HEK293 (cell line): ENCODE results near the gene MAFF.

Source experiments
- CTCF ChIA-PET: fragments of 350-600 bp; formaldehyde crosslinking; extraction: SDS; loops from one replicate; lab custom pipeline; 2021; ENCODE audit warnings: antibody characterized with exemption; lab: Yijun Ruan, JAX
- POLR2A ChIA-PET: fragments of 300-600 bp; formaldehyde crosslinking; extraction: SDS; loops from one replicate; lab custom pipeline; 2020; ENCODE audit warnings: antibody characterized with exemption, inconsistent platforms; lab: Yijun Ruan, JAX
- H3K27ac ChIP-seq: fragments of 200-500 bp; sonication (Bioruptor generic); 2 replicates; pipeline ENCODE4 v1.5.1; 2014; ENCODE audit warnings: low read depth, low read length, control low read depth, inconsistent platforms; ENCODE audit errors: extremely low read depth
- H3K36me3 ChIP-seq, 2 experiments: fragments of 200-500 bp in 1 of 2; sonication (Bioruptor generic) in 1 of 2; 1 replicate in 1 of 2; 2 replicates in 1 of 2; pipeline ENCODE4 v1.5.1; 2014 to 2017; ENCODE audit warnings: inconsistent platforms in 2 of 2, low read length in 2 of 2; ENCODE audit not compliant: control insufficient read depth in 2 of 2, insufficient read depth in 1 of 2
- H3K4me1 ChIP-seq: fragments of 200-500 bp; sonication (Bioruptor generic); 2 replicates; pipeline ENCODE4 v1.5.1; 2014; ENCODE audit warnings: mild to moderate bottlenecking, low read length, inconsistent platforms; ENCODE audit not compliant: control insufficient read depth, insufficient read depth
- H3K4me3 ChIP-seq: 2 replicates; pipeline ENCODE4 v1.5.1; 2011; ENCODE audit warnings: low read depth, mild to moderate bottlenecking, control low read depth, low read length, moderate library complexity
- H3K9me3 ChIP-seq: fragments of 200-500 bp; sonication (Bioruptor generic); 2 replicates; pipeline ENCODE4 v1.5.1; 2014; ENCODE audit warnings: low read depth, low read length, inconsistent platforms; ENCODE audit not compliant: control insufficient read depth, insufficient read depth
- GLI2 ChIP-seq: fragments of 450-650 bp; formaldehyde crosslinking; IDR thresholded peaks from 2 replicates; pipeline ENCODE4; 2017; ENCODE audit warnings: missing biosample characterization, missing genetic modification characterization, low read depth, borderline replicate concordance
- GLI4 ChIP-seq: fragments of 450-650 bp; formaldehyde crosslinking; IDR thresholded peaks from 2 replicates; pipeline ENCODE4 v1.5.1; 2016; ENCODE audit warnings: missing biosample characterization, missing genetic modification characterization
- HOXA7 ChIP-seq: sonication (generic); formaldehyde crosslinking; IDR thresholded peaks from 2 replicates; pipeline ENCODE4 v1.8.1; 2022; ENCODE audit warnings: missing genetic modification reagents, borderline replicate concordance
- KLF7 ChIP-seq: fragments of 450-650 bp; formaldehyde crosslinking; IDR thresholded peaks from 2 replicates; pipeline ENCODE4 v1.5.1; 2016; ENCODE audit warnings: missing biosample characterization, missing genetic modification characterization, borderline replicate concordance
- MYNN ChIP-seq: fragments of 450-650 bp; formaldehyde crosslinking; IDR thresholded peaks from 2 replicates; pipeline ENCODE4 v1.5.1; 2016; ENCODE audit warnings: missing biosample characterization, missing genetic modification characterization, borderline replicate concordance
- OSR2 ChIP-seq: fragments of 450-650 bp; formaldehyde crosslinking; IDR thresholded peaks from 2 replicates; pipeline ENCODE4 v1.5.1; 2016; ENCODE audit warnings: missing biosample characterization, missing genetic modification characterization
- ZBTB21 ChIP-seq: fragments of 450-650 bp; formaldehyde crosslinking; IDR thresholded peaks from 2 replicates; pipeline ENCODE4 v1.5.1; 2017; ENCODE audit warnings: missing biosample characterization, missing genetic modification characterization
- ZNF16 ChIP-seq: fragments of 450-650 bp; formaldehyde crosslinking; IDR thresholded peaks from 2 replicates; pipeline ENCODE4 v1.5.1; 2016; ENCODE audit warnings: low read depth, missing biosample characterization, missing genetic modification characterization
- ZNF169 ChIP-seq: fragments of 450-650 bp; formaldehyde crosslinking; IDR thresholded peaks from 2 replicates; pipeline ENCODE4 v1.5.1; 2016; ENCODE audit warnings: missing biosample characterization, missing genetic modification characterization
- ZNF175 ChIP-seq: fragments of 450-650 bp; formaldehyde crosslinking; IDR thresholded peaks from 2 replicates; pipeline ENCODE4 v1.5.1; 2016; ENCODE audit warnings: missing biosample characterization, missing genetic modification characterization
- ZNF19 ChIP-seq: fragments of 450-650 bp; formaldehyde crosslinking; IDR thresholded peaks from 2 replicates; pipeline ENCODE4; 2016; ENCODE audit warnings: missing biosample characterization, missing genetic modification characterization, low read depth
- ZNF211 ChIP-seq: fragments of 450-650 bp; formaldehyde crosslinking; IDR thresholded peaks from 2 replicates; pipeline ENCODE4 v1.5.1; 2016; ENCODE audit warnings: low read depth, missing biosample characterization, missing genetic modification characterization
- ZNF394 ChIP-seq: fragments of 450-650 bp; formaldehyde crosslinking; IDR thresholded peaks from 2 replicates; pipeline ENCODE4 v1.5.1; 2016; ENCODE audit warnings: missing biosample characterization, missing genetic modification characterization, mild to moderate bottlenecking, moderate library complexity, borderline replicate concordance
- ZNF433 ChIP-seq: fragments of 450-650 bp; formaldehyde crosslinking; IDR thresholded peaks from 2 replicates; pipeline ENCODE4 v1.5.1; 2016; ENCODE audit warnings: missing biosample characterization, missing genetic modification characterization, low read depth
- ZNF529 ChIP-seq: fragments of 450-650 bp; formaldehyde crosslinking; IDR thresholded peaks from 2 replicates; pipeline ENCODE4 v1.5.1; 2017; ENCODE audit warnings: missing genetic modification characterization, missing biosample characterization; ENCODE audit not compliant: insufficient replicate concordance
- ZNF558 ChIP-seq: fragments of 450-650 bp; formaldehyde crosslinking; IDR thresholded peaks from 2 replicates; pipeline ENCODE4 v1.5.1; 2016; ENCODE audit warnings: missing biosample characterization, missing genetic modification characterization
- ZNF560 ChIP-seq: fragments of 450-650 bp; formaldehyde crosslinking; IDR thresholded peaks from 2 replicates; pipeline ENCODE4 v1.5.1; 2017; ENCODE audit warnings: missing biosample characterization, missing genetic modification characterization, borderline replicate concordance
- ZNF654 ChIP-seq: fragments of 450-650 bp; formaldehyde crosslinking; IDR thresholded peaks from 2 replicates; pipeline ENCODE4 v1.5.1; 2016; ENCODE audit warnings: low read depth, missing biosample characterization, missing genetic modification characterization
- ZNF664 ChIP-seq: fragments of 450-650 bp; formaldehyde crosslinking; IDR thresholded peaks from 2 replicates; pipeline ENCODE4 v1.5.1; 2016; ENCODE audit warnings: missing biosample characterization, missing genetic modification characterization
- ZNF677 ChIP-seq: fragments of 450-650 bp; IDR thresholded peaks from 2 replicates; pipeline ENCODE4 v1.5.0; 2018; ENCODE audit warnings: missing biosample characterization, mild to moderate bottlenecking, missing genetic modification characterization, moderate library complexity
- ZNF768 ChIP-seq: fragments of 450-650 bp; formaldehyde crosslinking; IDR thresholded peaks from 2 replicates; pipeline ENCODE4 v1.5.1; 2018; ENCODE audit warnings: missing biosample characterization, mild to moderate bottlenecking, missing genetic modification characterization
- TF ChIP-seq, protein P1 (sequence below): fragments of 450-650 bp; formaldehyde crosslinking; IDR thresholded peaks from 2 replicates; pipeline ENCODE4 v1.5.1; 2016; ENCODE audit warnings: missing biosample characterization, missing genetic modification characterization
- TF ChIP-seq, protein P2 (sequence below): fragments of 450-650 bp; formaldehyde crosslinking; optimal IDR thresholded peaks from 2 replicates; pipeline ENCODE3; 2016; ENCODE audit warnings: missing biosample characterization, mild to moderate bottlenecking, missing genetic modification characterization
- TF ChIP-seq, protein P3 (sequence below): fragments of 450-650 bp; formaldehyde crosslinking; IDR thresholded peaks from 2 replicates; pipeline ENCODE4 v1.5.1; 2016; ENCODE audit warnings: missing biosample characterization, missing genetic modification characterization, low read depth
- TF ChIP-seq, protein P4 (sequence below): fragments of 450-650 bp; formaldehyde crosslinking; IDR thresholded peaks from 2 replicates; pipeline ENCODE4 v1.5.1; 2016; ENCODE audit warnings: missing biosample characterization, missing genetic modification characterization
- TF ChIP-seq, protein P5 (sequence below): fragments of 450-650 bp; formaldehyde crosslinking; IDR thresholded peaks from 2 replicates; pipeline ENCODE4 v1.5.1; 2016; ENCODE audit warnings: missing biosample characterization, missing genetic modification characterization
- TF ChIP-seq, protein P6 (sequence below): fragments of 450-650 bp; formaldehyde crosslinking; IDR thresholded peaks from 2 replicates; pipeline ENCODE4 v1.5.0; 2017; ENCODE audit warnings: missing biosample characterization, missing genetic modification characterization, borderline replicate concordance

The MAFF gene

DNA sequence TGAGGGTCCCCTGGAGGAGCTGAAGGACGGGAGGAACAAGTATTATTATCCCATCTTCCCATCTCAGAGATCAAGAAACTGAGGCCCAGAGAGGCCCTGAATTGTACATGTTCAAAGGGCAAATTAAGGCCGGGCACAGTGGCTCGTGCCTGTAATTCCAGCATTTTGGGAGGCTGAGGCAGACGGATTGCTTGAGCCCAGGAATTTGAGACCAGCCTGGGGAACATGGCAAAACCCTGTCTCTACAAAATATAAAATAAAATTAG is 28.2 kb upstream of the MAFF start:
- TF ChIP-seq HOXA7 (CRISPR knock-in tag) (no peak), MYNN (tag by site-specific recombination) (no peak), GLI2 (tag by site-specific recombination) (no peak), ZNF560 (tag by site-specific recombination) (no peak), ZNF16 (tag by site-specific recombination) (no peak), OSR2 (tag by site-specific recombination) (no peak), ZNF529 (no peak), ZNF768 (tag by site-specific recombination) (no peak), ZNF654 (tag by site-specific recombination) (no peak), ZNF175 (tag by site-specific recombination) (no peak), ZNF19 (tag by site-specific recombination) (no peak), ZNF677 (tag by site-specific recombination) (no peak)
- TF ChIP-seq, protein P1, sequence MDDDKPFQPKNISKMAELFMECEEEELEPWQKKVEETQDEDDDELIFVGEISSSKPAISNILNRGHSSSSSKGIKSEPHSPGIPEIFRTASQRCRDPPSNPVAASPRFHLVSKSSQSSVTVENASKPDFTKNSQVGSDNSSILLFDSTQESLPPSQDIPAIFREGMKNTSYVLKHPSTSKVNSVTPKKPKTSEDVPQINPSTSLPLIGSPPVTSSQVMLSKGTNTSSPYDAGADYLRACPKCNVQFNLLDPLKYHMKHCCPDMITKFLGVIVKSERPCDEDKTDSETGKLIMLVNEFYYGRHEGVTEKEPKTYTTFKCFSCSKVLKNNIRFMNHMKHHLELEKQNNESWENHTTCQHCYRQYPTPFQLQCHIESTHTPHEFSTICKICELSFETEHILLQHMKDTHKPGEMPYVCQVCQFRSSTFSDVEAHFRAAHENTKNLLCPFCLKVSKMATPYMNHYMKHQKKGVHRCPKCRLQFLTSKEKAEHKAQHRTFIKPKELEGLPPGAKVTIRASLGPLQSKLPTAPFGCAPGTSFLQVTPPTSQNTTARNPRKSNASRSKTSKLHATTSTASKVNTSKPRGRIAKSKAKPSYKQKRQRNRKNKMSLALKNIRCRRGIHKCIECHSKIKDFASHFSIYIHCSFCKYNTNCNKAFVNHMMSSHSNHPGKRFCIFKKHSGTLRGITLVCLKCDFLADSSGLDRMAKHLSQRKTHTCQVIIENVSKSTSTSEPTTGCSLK (tag by site-specific recombination), result no peak
- TF ChIP-seq, protein P2, sequence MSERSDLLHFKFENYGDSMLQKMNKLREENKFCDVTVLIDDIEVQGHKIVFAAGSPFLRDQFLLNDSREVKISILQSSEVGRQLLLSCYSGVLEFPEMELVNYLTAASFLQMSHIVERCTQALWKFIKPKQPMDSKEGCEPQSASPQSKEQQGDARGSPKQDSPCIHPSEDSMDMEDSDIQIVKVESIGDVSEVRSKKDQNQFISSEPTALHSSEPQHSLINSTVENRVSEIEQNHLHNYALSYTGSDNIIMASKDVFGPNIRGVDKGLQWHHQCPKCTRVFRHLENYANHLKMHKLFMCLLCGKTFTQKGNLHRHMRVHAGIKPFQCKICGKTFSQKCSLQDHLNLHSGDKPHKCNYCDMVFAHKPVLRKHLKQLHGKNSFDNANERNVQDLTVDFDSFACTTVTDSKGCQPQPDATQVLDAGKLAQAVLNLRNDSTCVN (tag by site-specific recombination), result no peak
- TF ChIP-seq, protein P3, sequence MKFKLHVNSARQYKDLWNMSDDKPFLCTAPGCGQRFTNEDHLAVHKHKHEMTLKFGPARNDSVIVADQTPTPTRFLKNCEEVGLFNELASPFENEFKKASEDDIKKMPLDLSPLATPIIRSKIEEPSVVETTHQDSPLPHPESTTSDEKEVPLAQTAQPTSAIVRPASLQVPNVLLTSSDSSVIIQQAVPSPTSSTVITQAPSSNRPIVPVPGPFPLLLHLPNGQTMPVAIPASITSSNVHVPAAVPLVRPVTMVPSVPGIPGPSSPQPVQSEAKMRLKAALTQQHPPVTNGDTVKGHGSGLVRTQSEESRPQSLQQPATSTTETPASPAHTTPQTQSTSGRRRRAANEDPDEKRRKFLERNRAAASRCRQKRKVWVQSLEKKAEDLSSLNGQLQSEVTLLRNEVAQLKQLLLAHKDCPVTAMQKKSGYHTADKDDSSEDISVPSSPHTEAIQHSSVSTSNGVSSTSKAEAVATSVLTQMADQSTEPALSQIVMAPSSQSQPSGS, result no peak
- TF ChIP-seq, protein P4, sequence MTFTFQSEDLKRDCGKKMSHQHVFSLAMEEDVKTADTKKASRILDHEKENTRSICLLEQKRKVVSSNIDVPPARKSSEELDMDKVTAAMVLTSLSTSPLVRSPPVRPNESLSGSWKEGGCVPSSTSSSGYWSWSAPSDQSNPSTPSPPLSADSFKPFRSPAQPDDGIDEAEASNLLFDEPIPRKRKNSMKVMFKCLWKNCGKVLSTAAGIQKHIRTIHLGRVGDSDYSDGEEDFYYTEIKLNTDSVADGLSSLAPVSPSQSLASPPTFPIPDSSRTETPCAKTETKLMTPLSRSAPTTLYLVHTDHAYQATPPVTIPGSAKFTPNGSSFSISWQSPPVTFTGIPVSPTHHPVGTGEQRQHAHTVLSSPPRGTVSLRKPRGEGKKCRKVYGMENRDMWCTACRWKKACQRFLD (tag by site-specific recombination), result no peak
- TF ChIP-seq, protein P5, sequence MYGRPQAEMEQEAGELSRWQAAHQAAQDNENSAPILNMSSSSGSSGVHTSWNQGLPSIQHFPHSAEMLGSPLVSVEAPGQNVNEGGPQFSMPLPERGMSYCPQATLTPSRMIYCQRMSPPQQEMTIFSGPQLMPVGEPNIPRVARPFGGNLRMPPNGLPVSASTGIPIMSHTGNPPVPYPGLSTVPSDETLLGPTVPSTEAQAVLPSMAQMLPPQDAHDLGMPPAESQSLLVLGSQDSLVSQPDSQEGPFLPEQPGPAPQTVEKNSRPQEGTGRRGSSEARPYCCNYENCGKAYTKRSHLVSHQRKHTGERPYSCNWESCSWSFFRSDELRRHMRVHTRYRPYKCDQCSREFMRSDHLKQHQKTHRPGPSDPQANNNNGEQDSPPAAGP (tag by site-specific recombination), result no peak
- peaks cover 0 to 8% of the 10 kb centered on the region in 2 experiments; a peak in 1 of 3 replicates for H3K36me3 ChIP-seq
- H3K4me3 ChIP-seq, result no peak overlapping the region
- no peaks in the 10 kb centered on the region for H3K9me3 ChIP-seq
- POLR2A ChIA-PET, result interaction anchor here (0.6 kb wide), 1 partner anchor 26 kb away, joined by 4 read pairs; no protein-coding TSS in a partner anchor
- peaks cover 6% of the 10 kb centered on the region for H3K4me1 ChIP-seq
- CTCF ChIA-PET, result interaction anchor here (0.9 to 1.3 kb wide), 2 partner anchors 59 to 75 kb away, joined by 3 read pairs; no protein-coding TSS in a partner anchor
- H3K27ac ChIP-seq, result no peak overlapping the region

DNA sequence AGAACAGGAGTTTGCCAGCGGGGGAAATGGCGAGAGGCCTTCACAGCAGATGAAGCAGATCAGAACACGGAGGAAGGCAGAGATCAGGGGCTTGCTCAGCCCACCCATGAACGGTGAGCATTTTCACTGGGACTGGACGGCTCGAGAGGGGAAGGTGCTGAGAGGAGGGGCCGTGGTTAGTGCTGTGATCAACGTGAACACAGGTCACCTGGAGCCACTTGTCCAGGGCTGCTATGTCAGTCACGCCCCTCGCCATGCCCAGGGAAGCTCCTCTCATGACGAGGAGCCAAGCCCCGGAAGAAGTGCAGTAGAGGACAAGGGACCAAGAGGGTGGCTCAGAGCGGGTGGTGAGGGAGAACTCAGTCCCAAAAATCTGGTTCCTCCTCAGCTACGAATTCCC is 27.2 kb upstream of the MAFF start:
- POLR2A ChIA-PET, result no interaction called here
- Histone ChIP-seq H3K4me1 (peaks cover 6% of the 10 kb centered on the region), H3K9me3 (no peaks in the 10 kb centered on the region), H3K36me3 (no peaks in the 10 kb centered on the region), H3K4me3 (no peak overlapping the region), H3K27ac (no peak overlapping the region)
- CTCF ChIA-PET, result interaction anchor here (1.3 kb wide), 1 partner anchor 60 kb away, joined by 3 read pairs; no protein-coding TSS in a partner anchor
- TF ChIP-seq ZNF211 (tag by site-specific recombination), result no peak
- TF ChIP-seq ZNF169, result no peak
- no peak for TF ChIP-seq KLF7 (tag by site-specific recombination)
- no peak for TF ChIP-seq ZNF394 (tag by site-specific recombination)
- no peak for TF ChIP-seq ZNF558 (tag by site-specific recombination)
- no peak for TF ChIP-seq GLI4 (tag by site-specific recombination)
- TF ChIP-seq, protein P6, sequence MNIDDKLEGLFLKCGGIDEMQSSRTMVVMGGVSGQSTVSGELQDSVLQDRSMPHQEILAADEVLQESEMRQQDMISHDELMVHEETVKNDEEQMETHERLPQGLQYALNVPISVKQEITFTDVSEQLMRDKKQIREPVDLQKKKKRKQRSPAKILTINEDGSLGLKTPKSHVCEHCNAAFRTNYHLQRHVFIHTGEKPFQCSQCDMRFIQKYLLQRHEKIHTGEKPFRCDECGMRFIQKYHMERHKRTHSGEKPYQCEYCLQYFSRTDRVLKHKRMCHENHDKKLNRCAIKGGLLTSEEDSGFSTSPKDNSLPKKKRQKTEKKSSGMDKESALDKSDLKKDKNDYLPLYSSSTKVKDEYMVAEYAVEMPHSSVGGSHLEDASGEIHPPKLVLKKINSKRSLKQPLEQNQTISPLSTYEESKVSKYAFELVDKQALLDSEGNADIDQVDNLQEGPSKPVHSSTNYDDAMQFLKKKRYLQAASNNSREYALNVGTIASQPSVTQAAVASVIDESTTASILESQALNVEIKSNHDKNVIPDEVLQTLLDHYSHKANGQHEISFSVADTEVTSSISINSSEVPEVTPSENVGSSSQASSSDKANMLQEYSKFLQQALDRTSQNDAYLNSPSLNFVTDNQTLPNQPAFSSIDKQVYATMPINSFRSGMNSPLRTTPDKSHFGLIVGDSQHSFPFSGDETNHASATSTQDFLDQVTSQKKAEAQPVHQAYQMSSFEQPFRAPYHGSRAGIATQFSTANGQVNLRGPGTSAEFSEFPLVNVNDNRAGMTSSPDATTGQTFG (tag by site-specific recombination), result no peak
- no peak for TF ChIP-seq ZNF664 (tag by site-specific recombination)
- no peak for TF ChIP-seq OSR2 (tag by site-specific recombination)
- no peak for TF ChIP-seq ZBTB21 (tag by site-specific recombination)
- no peak for TF ChIP-seq ZNF433 (tag by site-specific recombination)
